Activated T-helper 2 cell treated with anti-CD3 and anti-CD28 coated beads, Interferon-gamma antibody, Interleukin-2, Interleukin-4, amounts not matched to agents 10 μg/mL and 5 μg/mL and 100 μg/mL, durations not matched to agents 14 hours and 24 hours and 36 hours (primary cell): ENCODE data around the gene KLHDC2. TPM values are rescaled to one million over a fixed set of nuclear protein-coding genes. Genes with fewer than 3 reads are reported as not detected.
"Not testable (repeated sequence)": the region's sequence is repeated elsewhere in the genome, so short reads cannot be mapped to it uniquely, and the experiment has no call there.

Experiments
- DNase-seq: peaks from one replicate; pipeline ENCODE4 v3.0.0; 2021; ENCODE audit warnings: low spot score
- H3K27ac Mint-ChIP-seq: one replicate; pipeline ENCODE4 v1.8.0; 2021; ENCODE audit warnings: mixed read lengths
- H3K27me3 Mint-ChIP-seq: one replicate; pipeline ENCODE4 v1.8.0; 2021; ENCODE audit warnings: low read depth, mixed read lengths
- H3K36me3 Mint-ChIP-seq: one replicate; pipeline ENCODE4 v1.8.0; 2021; ENCODE audit warnings: low read depth, mixed read lengths
- H3K4me1 Mint-ChIP-seq: one replicate; pipeline ENCODE4 v1.8.0; 2021; ENCODE audit warnings: low read depth, mixed read lengths
- H3K4me3 Mint-ChIP-seq: one replicate; pipeline ENCODE4 v1.8.0; 2021; ENCODE audit warnings: low read depth, mild to moderate bottlenecking, moderate library complexity, mixed read lengths
- H3K9me3 Mint-ChIP-seq: one replicate; pipeline ENCODE4 v1.8.0; 2021; ENCODE audit warnings: mixed read lengths
- intact Hi-C: fragments of 100-400 bp; cut with micrococcal nuclease; formaldehyde crosslinking; loops from one replicate; pipeline ENCODE4 v1.15.1; 2023
- total RNA-seq: library from RNA; stranded (reverse); gene quantifications from 2 replicates; pipeline ENCODE4 v1.2.3, GENCODE V29; 2022

Gene KLHDC2
- total RNA-seq, 1 donor from 2014 or later: 31.6 TPM

GRCh38 chr14:49792618-49793017, 24.7 kb downstream of the KLHDC2 start:
- no peaks in the 10 kb centered on the region for H3K9me3 Mint-ChIP-seq
- H3K27ac Mint-ChIP-seq: no peak overlapping the region
- H3K36me3 Mint-ChIP-seq: peaks cover 76% of the 10 kb centered on the region

GRCh38 chr14:49796025-49796424, 28.1 kb downstream of the KLHDC2 start:
- DNase-seq: no peak
- Mint-ChIP-seq H3K36me3 (peaks cover 76% of the 10 kb centered on the region), H3K27ac (peak overlapping the region; percentile 9), H3K9me3 (no peaks in the 10 kb centered on the region), H3K27me3 (no peaks in the 10 kb centered on the region), H3K4me1 (no peaks in the 10 kb centered on the region), H3K4me3 (no peak overlapping the region)
- intact Hi-C loops: no loop called here

More at GRCh38 chr14:49792618-49793017, 24.7 kb downstream of the KLHDC2 start:
- peaks cover 3% of the 10 kb centered on the region for H3K4me1 Mint-ChIP-seq
- intact Hi-C loops: no loop called here
- no peak overlapping the region for H3K4me3 Mint-ChIP-seq
- no peak for DNase-seq
- no peaks in the 10 kb centered on the region for H3K27me3 Mint-ChIP-seq

DNA sequence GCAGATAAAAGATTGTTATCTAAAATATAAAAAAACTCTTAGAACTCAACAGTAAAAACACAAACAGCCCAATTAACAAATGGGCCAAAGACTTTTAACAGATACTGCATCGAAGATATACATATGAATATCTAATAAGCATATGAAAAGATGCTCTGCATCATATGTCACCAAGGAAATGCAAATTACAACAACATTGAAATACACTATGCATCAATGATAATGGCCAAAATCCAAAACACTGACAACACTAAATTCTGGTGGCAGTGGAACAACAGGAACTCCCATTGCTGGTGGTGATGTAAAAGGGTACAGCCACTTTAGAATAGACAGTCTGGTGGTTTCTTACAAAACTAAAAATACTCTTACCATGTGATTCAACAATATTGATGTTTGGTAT, 40.8 kb downstream of the KLHDC2 start:
- intact Hi-C loops: no loop called here
- peaks cover 73% of the 10 kb centered on the region for H3K36me3 Mint-ChIP-seq

GRCh38 chr14:49816118-49816517, 48.2 kb downstream of the KLHDC2 start:
- H3K27me3 Mint-ChIP-seq, DNase-seq, H3K4me3 Mint-ChIP-seq, H3K27ac Mint-ChIP-seq, H3K4me1 Mint-ChIP-seq, intact Hi-C loops: not testable (repeated sequence)
- peaks cover 91% of the 10 kb centered on the region for H3K36me3 Mint-ChIP-seq
- peaks cover 16% of the 10 kb centered on the region for H3K9me3 Mint-ChIP-seq

More for the DNA sequence above, 40.8 kb downstream of the KLHDC2 start:
- no peaks in the 10 kb centered on the region for H3K9me3 Mint-ChIP-seq
- no peak overlapping the region for H3K27ac Mint-ChIP-seq
- H3K27me3 Mint-ChIP-seq: no peaks in the 10 kb centered on the region
- no peak for DNase-seq
- no peaks in the 10 kb centered on the region for H3K4me1 Mint-ChIP-seq
- H3K4me3 Mint-ChIP-seq: no peak overlapping the region

DNA sequence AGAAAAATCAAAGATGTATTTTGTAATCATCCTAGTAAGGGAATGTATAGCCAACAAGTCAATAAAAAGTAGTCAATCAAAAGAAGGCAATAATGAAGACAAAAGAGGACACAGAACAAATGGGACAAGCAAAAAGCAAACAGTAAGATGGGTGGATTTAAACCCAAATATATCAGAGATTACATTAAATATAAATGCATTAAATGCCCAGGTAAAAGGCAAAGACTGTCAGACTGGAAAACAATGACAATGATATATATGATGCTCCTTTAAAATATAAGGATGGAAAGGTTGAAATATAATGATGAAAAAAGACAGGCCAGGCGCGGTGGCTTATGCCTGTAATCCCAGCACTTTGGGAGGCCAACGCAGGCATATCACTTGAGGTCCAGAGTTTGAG, 48.9 kb downstream of the KLHDC2 start:
- Mint-ChIP-seq H3K4me1 (no peaks in the 10 kb centered on the region), H3K27me3 (no peaks in the 10 kb centered on the region), H3K36me3 (peaks cover 88% of the 10 kb centered on the region), H3K9me3 (peaks cover 16% of the 10 kb centered on the region), H3K4me3 (no peak overlapping the region), H3K27ac (no peak overlapping the region)
- intact Hi-C loops: no loop called here
- no peak for DNase-seq

DNA sequence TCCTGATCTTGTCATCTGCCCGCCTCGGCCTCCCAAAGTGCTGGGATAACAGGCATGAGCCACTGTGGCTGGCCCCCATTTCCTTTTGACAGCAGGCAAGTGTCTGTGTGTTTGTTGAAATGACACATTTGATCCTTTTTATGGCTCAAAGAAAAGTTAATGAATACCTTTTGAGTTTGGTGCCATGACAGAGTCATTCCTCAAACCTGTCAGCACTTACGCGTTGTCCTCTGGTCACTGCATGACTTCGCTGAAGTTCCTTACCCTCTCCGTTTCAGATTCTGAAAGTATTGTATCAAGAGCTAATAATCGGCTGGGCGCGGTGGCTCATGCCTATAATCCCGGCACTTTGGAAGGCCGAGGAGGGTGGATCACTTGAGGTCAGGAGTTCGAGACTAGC, 52.2 kb downstream of the KLHDC2 start:
- no peak overlapping the region for H3K4me3 Mint-ChIP-seq
- H3K27ac Mint-ChIP-seq: no peak overlapping the region
- H3K36me3 Mint-ChIP-seq: peaks cover 79% of the 10 kb centered on the region
- no peak for DNase-seq
- intact Hi-C loops: no loop called here
- peaks cover 16% of the 10 kb centered on the region for H3K9me3 Mint-ChIP-seq
- no peaks in the 10 kb centered on the region for H3K27me3 Mint-ChIP-seq
- H3K4me1 Mint-ChIP-seq: peaks cover 1% of the 10 kb centered on the region

DNA sequence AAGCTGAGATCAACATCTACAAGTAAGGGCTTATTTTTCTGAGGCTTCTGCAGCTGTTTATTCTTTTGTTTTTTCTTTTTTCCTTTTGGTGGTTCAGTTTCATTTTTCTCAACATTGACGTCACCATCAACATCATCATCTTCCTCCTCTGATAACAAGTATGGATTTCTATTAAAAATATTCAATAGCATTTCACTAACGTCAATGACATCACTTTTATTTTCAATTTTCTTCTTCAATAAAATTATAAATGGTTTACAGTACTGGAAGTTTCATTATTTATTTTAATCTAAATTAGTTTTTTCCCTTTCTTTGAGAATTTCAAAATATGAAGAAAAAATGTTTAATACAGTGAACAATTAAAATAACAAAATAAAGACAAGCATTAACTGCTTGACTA, 60.7 kb downstream of the KLHDC2 start:
- H3K9me3 Mint-ChIP-seq: no peaks in the 10 kb centered on the region
- no peak for DNase-seq
- H3K4me1 Mint-ChIP-seq: no peaks in the 10 kb centered on the region
- no peak overlapping the region for H3K4me3 Mint-ChIP-seq
- H3K36me3 Mint-ChIP-seq: peaks cover 71% of the 10 kb centered on the region
- no peaks in the 10 kb centered on the region for H3K27me3 Mint-ChIP-seq
- H3K27ac Mint-ChIP-seq: no peak overlapping the region
- intact Hi-C loops: no loop called here

Other genes starting within 250 kb of the KLHDC2 start
- 1,969 and 2,120 TPM in 2 replicates for gene RPS29, start 181.8 kb upstream of the KLHDC2 start, total RNA-seq
- gene LRR1, start 169.2 kb upstream of the KLHDC2 start, total RNA-seq: 44.2 and 45.4 TPM in 2 replicates
- gene RPL36AL, start 147.5 kb upstream of the KLHDC2 start, total RNA-seq: 278 and 292 TPM in 2 replicates
- gene MGAT2, start 147.4 kb upstream of the KLHDC2 start, total RNA-seq: 57.0 and 57.9 TPM in 2 replicates
- gene DNAAF2, start 132.9 kb upstream of the KLHDC2 start, total RNA-seq: 10.5 and 11.4 TPM in 2 replicates
- 43.4 and 47.2 TPM in 2 replicates for gene POLE2, start 79.9 kb upstream of the KLHDC2 start, total RNA-seq
- gene KLHDC1, start 75.0 kb upstream of the KLHDC2 start, total RNA-seq: 0.78 and 0.96 TPM in 2 replicates
- 75.0 and 81.0 TPM in 2 replicates for gene NEMF, start 84.6 kb downstream of the KLHDC2 start, total RNA-seq
- 162 and 165 TPM in 2 replicates for gene ARF6, start 124.9 kb downstream of the KLHDC2 start, total RNA-seq